ENCODE data around the gene OTOG. TPM values are rescaled to one million over a fixed set of nuclear protein-coding genes. Genes with fewer than 3 reads are reported as not detected.

Gene OTOG
- total and polyA plus RNA-seq, 2 experiments from 2014 or later, result not detected

- TF ChIP-seq EZH2phosphoT487 (IDR thresholded peaks at IDR 0.05; ENCODE audit: insufficient read depth, low read depth) (no peak), EZH2 (IDR thresholded peaks at IDR 0.05; ENCODE audit: insufficient read depth, poor library complexity, severe bottlenecking) (no peak)
- no peak overlapping the region for H2AFZ ChIP-seq
- H3K36me3 ChIP-seq (ENCODE audit: low read depth), result no peaks in the 10 kb centered on the region
- in situ Hi-C loops (cut with MboI), result no loop called here
- H4K20me1 ChIP-seq (ENCODE audit: insufficient read depth), result no peaks in the 10 kb centered on the region
- H3K9ac ChIP-seq, result no peak overlapping the region
- H3K27me3 ChIP-seq (replicated peaks; ENCODE audit: insufficient read depth), result peaks cover 6% of the 10 kb centered on the region
- H3K9me3 ChIP-seq (ENCODE audit: low read depth), result no peaks in the 10 kb centered on the region
- H3K4me1 ChIP-seq (ENCODE audit: insufficient read depth), result no peaks in the 10 kb centered on the region
- no peak overlapping the region for H3K27ac ChIP-seq
- no peak overlapping the region for H3K4me2 ChIP-seq (ENCODE audit: unreplicated experiment)
- H3K4me3 ChIP-seq, result no peak overlapping the region
- DNase-seq, result no peak
- H3F3A ChIP-seq (ENCODE audit: insufficient read depth), result no peaks in the 10 kb centered on the region
- no peaks in the 10 kb centered on the region for H3K9me2 ChIP-seq (ENCODE audit: insufficient read depth)
- WGBS, 2 experiments (ENCODE audit: low coverage in 1 of 2, low lambda C conversion rate in 2 of 2, missing lambda C conversion rate in 2 of 2), result 57 to 67% methylated on average over 9 of the region's 9 CpGs
- H3K79me2 ChIP-seq (ENCODE audit: insufficient read depth), result no peaks in the 10 kb centered on the region
Measured at GRCh38 chr11:17574141-17575091, 27.4 kb downstream of the OTOG start.

- no peak for TF ChIP-seq EZH2phosphoT487 (IDR thresholded peaks at IDR 0.05; ENCODE audit: insufficient read depth, low read depth)
- TF ChIP-seq EZH2 (IDR thresholded peaks at IDR 0.05; ENCODE audit: insufficient read depth, poor library complexity, severe bottlenecking), result no peak
- Histone ChIP-seq H3K4me1 (ENCODE audit: insufficient read depth) (no peaks in the 10 kb centered on the region), H3K9me2 (ENCODE audit: insufficient read depth) (no peaks in the 10 kb centered on the region), H3K79me2 (ENCODE audit: insufficient read depth) (no peaks in the 10 kb centered on the region), H3K36me3 (ENCODE audit: low read depth) (no peaks in the 10 kb centered on the region), H3K4me3 (no peak overlapping the region), H3K27ac (no peak overlapping the region), H3K4me2 (ENCODE audit: unreplicated experiment) (no peak overlapping the region), H3F3A (ENCODE audit: insufficient read depth) (no peaks in the 10 kb centered on the region), H3K27me3 (replicated peaks; ENCODE audit: insufficient read depth) (peaks cover 6% of the 10 kb centered on the region), H2AFZ (no peak overlapping the region), H3K9me3 (ENCODE audit: low read depth) (no peaks in the 10 kb centered on the region), H3K9ac (no peak overlapping the region), H4K20me1 (ENCODE audit: insufficient read depth) (no peaks in the 10 kb centered on the region)
- in situ Hi-C loops (cut with MboI), result no loop called here
- WGBS, 2 experiments (ENCODE audit: low coverage in 1 of 2, low lambda C conversion rate in 2 of 2, missing lambda C conversion rate in 2 of 2), result 42 to 49% methylated on average over 16 of the region's 16 CpGs
- no peak for DNase-seq
Measured at GRCh38 chr11:17575431-17576425, 28.7 kb downstream of the OTOG start.

GRCh38 chr11:17578296-17578695 is 31.2 kb downstream of the OTOG start:
- Histone ChIP-seq H3K9ac (no peak overlapping the region), H3K27ac (no peak overlapping the region), H3K4me3 (no peak overlapping the region), H4K20me1 (ENCODE audit: insufficient read depth) (no peaks in the 10 kb centered on the region), H3K9me3 (ENCODE audit: low read depth) (no peaks in the 10 kb centered on the region), H3K36me3 (ENCODE audit: low read depth) (no peaks in the 10 kb centered on the region), H2AFZ (no peak overlapping the region), H3K9me2 (ENCODE audit: insufficient read depth) (no peaks in the 10 kb centered on the region), H3F3A (ENCODE audit: insufficient read depth) (no peaks in the 10 kb centered on the region), H3K4me1 (ENCODE audit: insufficient read depth) (no peaks in the 10 kb centered on the region), H3K79me2 (ENCODE audit: insufficient read depth) (no peaks in the 10 kb centered on the region), H3K4me2 (ENCODE audit: unreplicated experiment) (no peak overlapping the region), H3K27me3 (replicated peaks; ENCODE audit: insufficient read depth) (no peaks in the 10 kb centered on the region; the same call in 1 of the 2 replicates)
- no peak for DNase-seq
- TF ChIP-seq EZH2 (IDR thresholded peaks at IDR 0.05; ENCODE audit: insufficient read depth, poor library complexity, severe bottlenecking) (no peak), EZH2phosphoT487 (IDR thresholded peaks at IDR 0.05; ENCODE audit: insufficient read depth, low read depth) (no peak)
- WGBS, 2 experiments (ENCODE audit: low coverage in 1 of 2, low lambda C conversion rate in 2 of 2, missing lambda C conversion rate in 2 of 2), result 53 to 55% methylated on average over 10 to 11 of the region's 11 CpGs
- in situ Hi-C loops (cut with MboI), result no loop called here

GRCh38 chr11:17578958-17579357 is 31.9 kb downstream of the OTOG start:
- Histone ChIP-seq H3K4me3 (no peak overlapping the region), H3K4me2 (ENCODE audit: unreplicated experiment) (no peak overlapping the region), H3K27me3 (replicated peaks; ENCODE audit: insufficient read depth) (no peaks in the 10 kb centered on the region; the same call in 1 of the 2 replicates), H3K9me3 (ENCODE audit: low read depth) (no peaks in the 10 kb centered on the region), H3K9ac (no peak overlapping the region), H3F3A (ENCODE audit: insufficient read depth) (no peaks in the 10 kb centered on the region), H3K36me3 (ENCODE audit: low read depth) (no peaks in the 10 kb centered on the region), H3K9me2 (ENCODE audit: insufficient read depth) (no peaks in the 10 kb centered on the region), H4K20me1 (ENCODE audit: insufficient read depth) (no peaks in the 10 kb centered on the region), H3K79me2 (ENCODE audit: insufficient read depth) (no peaks in the 10 kb centered on the region), H2AFZ (no peak overlapping the region), H3K4me1 (ENCODE audit: insufficient read depth) (no peaks in the 10 kb centered on the region), H3K27ac (no peak overlapping the region)
- TF ChIP-seq EZH2 (IDR thresholded peaks at IDR 0.05; ENCODE audit: insufficient read depth, poor library complexity, severe bottlenecking), result no peak
- TF ChIP-seq EZH2phosphoT487 (IDR thresholded peaks at IDR 0.05; ENCODE audit: insufficient read depth, low read depth), result no peak
- 53 to 57% methylated on average over 8 of the region's 8 CpGs for WGBS, 2 experiments (ENCODE audit: low coverage in 1 of 2, low lambda C conversion rate in 2 of 2, missing lambda C conversion rate in 2 of 2)
- in situ Hi-C loops (cut with MboI), result no loop called here
- DNase-seq, result no peak

Data from GM23248 (cell line).